HepG2 (cell line): ENCODE data around the gene IRF4. TPM values are rescaled to one million over a fixed set of nuclear protein-coding genes. Genes with fewer than 3 reads are reported as not detected.

Experiments used
- ATAC-seq: fragments of 200-7000 bp; cut with Tn5 transposase; 3 replicates; pipeline ENCODE4 v1.9.1; 2020; ENCODE audit warnings: mild to moderate bottlenecking, moderate library complexity
- BruUV-seq: library from RNA; stranded (reverse); fragments of 400-500 nt; replicated peaks from 2 replicates; lab custom pipeline; 2021; lab: Mats Ljungman, UMichigan
- CTCF ChIA-PET: fragments of 300-600 bp; formaldehyde crosslinking; extraction: SDS; loops from one replicate; lab custom pipeline; 2021; ENCODE audit warnings: low total read pairs, inconsistent platforms, low intra/inter-chr PET ratio; lab: Yijun Ruan, JAX
- POLR2A ChIA-PET: fragments of 350-600 bp; sonication (Branson Sonifier 250); formaldehyde crosslinking; loops from one replicate; lab custom pipeline; 2020; ENCODE audit warnings: antibody characterized with exemption, inconsistent platforms; lab: Yijun Ruan, JAX
- DNase-seq: peaks from one replicate; pipeline ENCODE4 v3.0.0-alpha.2; 2015; ENCODE audit warnings: low spot score
- FAIRE-seq: peaks from 3 replicates; lab custom pipeline; 2011; peaks lifted over from hg19 to GRCh38; lab: Jason Lieb, UNC
- H2AFZ ChIP-seq: one replicate; pipeline ENCODE4 v1.6.1; 2011; ENCODE audit warnings: low read length, inconsistent platforms
- H3K27ac ChIP-seq: fragments of 300-600 bp; 3 replicates; pipeline ENCODE4 v1.8.0; 2011; ENCODE audit warnings: mixed run types, mild to moderate bottlenecking, mixed read lengths, low read length, inconsistent platforms; ENCODE audit not compliant: insufficient read depth; ENCODE audit errors: extremely low read length
- H3K27me3 ChIP-seq, 2 experiments: fragments of 200-600 bp in 1 of 2; 2 replicates in 1 of 2; 3 replicates in 1 of 2; pipeline versions ENCODE4 v1.6.0 to v1.8.0; 2011; ENCODE audit warnings: low read length in 2 of 2, mild to moderate bottlenecking in 2 of 2, moderate library complexity in 2 of 2, inconsistent platforms in 1 of 2; ENCODE audit not compliant: insufficient read depth in 2 of 2, control insufficient read depth in 1 of 2
- H3K36me3 ChIP-seq, 2 experiments: fragments of 200-600 bp in 1 of 2; replicated peaks in 1 of 2; 2 replicates in 1 of 2; 3 replicates in 1 of 2; pipeline versions ENCODE4 v1.5.1 to v1.8.0; 2011; ENCODE audit warnings: low read length in 2 of 2, inconsistent platforms in 1 of 2; ENCODE audit not compliant: insufficient read depth in 2 of 2, control insufficient read depth in 1 of 2
- H3K4me1 ChIP-seq: 2 replicates; pipeline ENCODE4 v1.5.1; 2012; ENCODE audit warnings: low read length, inconsistent platforms; ENCODE audit not compliant: insufficient read depth
- H3K4me2 ChIP-seq: 2 replicates; pipeline ENCODE4 v1.6.0; 2011; ENCODE audit warnings: low read depth, low read length, inconsistent platforms
- H3K4me3 ChIP-seq, 3 experiments: fragments of 200-600 bp in 1 of 3; sonication (generic), shearing (Covaris generic) in 1 of 3; replicated peaks in 1 of 3; 2 replicates each; pipeline ENCODE4 v1.5.1; 2011 to 2016; ENCODE audit warnings: low read length in 3 of 3, inconsistent platforms in 2 of 3, low read depth in 2 of 3, mild to moderate bottlenecking in 2 of 3, control low read depth in 1 of 3, mixed read lengths in 1 of 3; ENCODE audit not compliant: insufficient read depth in 1 of 3
- H3K79me2 ChIP-seq: one replicate; pipeline ENCODE4 v1.6.1; 2011; ENCODE audit warnings: low read length, inconsistent platforms; ENCODE audit not compliant: insufficient read depth
- H3K9ac ChIP-seq: 2 replicates; pipeline ENCODE4 v1.6.0; 2011; ENCODE audit warnings: mild to moderate bottlenecking, low read depth, low read length, inconsistent platforms; ENCODE audit not compliant: insufficient read depth
- H3K9me3 ChIP-seq: 2 replicates; pipeline ENCODE4 v1.5.1; 2012; ENCODE audit warnings: mild to moderate bottlenecking, low read length
- H4K20me1 ChIP-seq: 2 replicates; pipeline ENCODE4 v1.6.0; 2011; ENCODE audit warnings: inconsistent platforms, mild to moderate bottlenecking, low read length, moderate library complexity; ENCODE audit not compliant: insufficient read depth
- HDAC2 ChIP-seq: sonication (generic); formaldehyde crosslinking; IDR thresholded peaks from 2 replicates; pipeline ENCODE4 v1.4.0; 2020; ENCODE audit warnings: missing genetic modification reagents
- NR2F1 ChIP-seq, 2 experiments: fragments of 450-650 bp in 1 of 2; formaldehyde crosslinking in 1 of 2; IDR thresholded peaks; 2 replicates each; pipeline versions ENCODE4 v1.5.0 to v1.6.1; 2016 to 2020; ENCODE audit warnings: mild to moderate bottlenecking in 1 of 2, missing compliant biosample characterization in 1 of 2, missing genetic modification reagents in 1 of 2, moderate library complexity in 1 of 2
- PCBP2 ChIP-seq: fragments of 200-400 bp; formaldehyde crosslinking; optimal IDR thresholded peaks from 2 replicates; pipeline ENCODE3; 2018; ENCODE audit warnings: low read length, low read depth; ENCODE audit not compliant: poor library complexity, severe bottlenecking
- RORA ChIP-seq: sonication (generic); formaldehyde crosslinking; IDR thresholded peaks from 2 replicates; pipeline ENCODE4 v1.5.0; 2020; ENCODE audit warnings: mild to moderate bottlenecking, missing genetic modification reagents, moderate library complexity
- ZNF12 ChIP-seq: sonication (generic); formaldehyde crosslinking; IDR thresholded peaks from 2 replicates; pipeline ENCODE4 v1.5.0; 2020; ENCODE audit warnings: missing genetic modification reagents
- ZNF549 ChIP-seq: sonication (generic); formaldehyde crosslinking; IDR thresholded peaks from 2 replicates; pipeline ENCODE4 v1.5.0; 2020; ENCODE audit warnings: missing genetic modification reagents
- ZNF567 ChIP-seq: sonication (generic); formaldehyde crosslinking; IDR thresholded peaks from 2 replicates; pipeline ENCODE4 v1.8.1; 2023; ENCODE audit warnings: mild to moderate bottlenecking, missing genetic modification reagents, borderline replicate concordance
- ZNF772 ChIP-seq: sonication (generic); formaldehyde crosslinking; IDR thresholded peaks from 2 replicates; pipeline ENCODE4 v1.5.0; 2020; ENCODE audit warnings: mild to moderate bottlenecking, missing genetic modification reagents
- ZNF839 ChIP-seq: sonication (generic); formaldehyde crosslinking; IDR thresholded peaks from 2 replicates; pipeline ENCODE4 v1.4.0; 2020; ENCODE audit warnings: missing genetic modification reagents, mild to moderate bottlenecking, borderline replicate concordance
- WGBS: methylation state at CpG from one replicate; pipeline ENCODE4 v1.1.6; 2017; ENCODE audit warnings: low lambda C conversion rate; 5-methylcytosine and 5-hydroxymethylcytosine counted together
- in situ Hi-C: cut with HindIII; loops from 2 replicates; pipeline ENCODE4 v1.10.0; 2017; ENCODE audit warnings: low pct_unique_long_range_greater_than_20kb; ENCODE audit not compliant: extremely low pct_ligation_motif_present
- intact Hi-C: fragments of 100-400 bp; cut with micrococcal nuclease; formaldehyde crosslinking; loops from one replicate; pipeline ENCODE4 v1.10.0; 2022; ENCODE audit not compliant: unreplicated experiment
- polyA plus RNA-seq, 8 experiments: library from polyadenylated mRNA; depleted of rRNA in 3 of 8; stranded (reverse) in 7 of 8; unstranded in 1 of 8; fragments of >200 nt; fragmentation: Illumina TruSeq in 4 of 8; extraction: Trizol in 4 of 8; gene quantifications; 2 replicates each; pipeline versions ENCODE4 v1.2.1 to v1.2.3, GENCODE V29; 2011 to 2016; ENCODE audit warnings: low read depth in 4 of 8, missing spikeins in 1 of 8, mixed read lengths in 1 of 8; ENCODE audit not compliant: insufficient read depth in 1 of 8
- total RNA-seq, 5 experiments: library from RNA; depleted of rRNA; stranded (reverse); fragments of >200 nt; fragmentation: Illumina TruSeq; extraction: Trizol; gene quantifications; 2 replicates each; pipeline ENCODE4 v1.2.3, GENCODE V29; 2016; ENCODE audit warnings: low read depth in 1 of 5
- TF ChIP-seq, protein P1 (sequence below): fragments of 450-650 bp; IDR thresholded peaks from 2 replicates; pipeline ENCODE4 v1.6.1; 2016
- TF ChIP-seq, protein P2 (sequence below): IDR thresholded peaks from 2 replicates; pipeline ENCODE4 v1.6.1; 2016; ENCODE audit warnings: missing genetic modification reagents, missing compliant biosample characterization
- TF ChIP-seq, protein P3 (sequence below): sonication (generic); formaldehyde crosslinking; IDR thresholded peaks from 2 replicates; pipeline ENCODE4 v1.4.0; 2020; ENCODE audit warnings: missing genetic modification reagents, low read depth, mild to moderate bottlenecking, borderline replicate concordance
- TF ChIP-seq, protein P4 (sequence below): sonication (generic); formaldehyde crosslinking; IDR thresholded peaks from 2 replicates; pipeline ENCODE4 v1.5.0; 2020; ENCODE audit warnings: mild to moderate bottlenecking, missing genetic modification reagents, borderline replicate concordance

The IRF4 gene
- total and polyA plus RNA-seq, 2 of the 13 experiments (the other 11 are each of a cell fraction or from before 2014, with no cell fraction given): 0.07 to 0.09 TPM

DNA sequence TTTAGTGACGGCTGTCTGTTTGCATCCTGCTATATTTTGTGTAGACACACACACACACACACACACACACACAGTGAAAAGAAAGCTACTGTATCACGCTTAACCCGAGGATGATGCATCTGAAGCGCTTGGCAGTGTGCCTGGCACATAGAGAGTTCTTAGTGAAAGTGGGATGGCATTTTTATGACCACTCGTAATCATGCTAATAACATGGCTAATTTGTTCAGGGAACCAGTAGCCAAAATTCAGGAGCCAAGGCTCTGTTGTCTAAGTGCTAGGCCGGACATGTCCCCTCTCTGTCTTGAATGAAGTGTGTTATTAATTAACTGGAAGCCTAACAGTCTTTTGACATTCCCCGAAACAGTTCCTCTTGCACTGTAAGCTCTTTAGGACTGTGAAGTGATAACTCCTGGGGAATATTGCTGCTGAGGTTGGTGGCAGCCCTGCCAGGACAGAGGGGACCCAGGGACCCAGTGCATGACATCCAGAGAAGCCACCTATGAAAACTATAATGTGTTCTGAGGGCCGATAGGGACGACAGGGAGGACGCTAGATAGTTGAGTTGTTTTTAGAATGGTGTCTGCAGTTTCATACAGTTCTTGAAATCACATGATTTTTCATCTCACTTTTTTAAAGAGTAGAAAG, 45.0 kb upstream of the IRF4 start:
- Histone ChIP-seq H3K79me2 (no peaks in the 10 kb centered on the region), H3K27me3 (no peaks in the 10 kb centered on the region), H3K4me1 (no peaks in the 10 kb centered on the region), H4K20me1 (no peaks in the 10 kb centered on the region), H3K27ac (no peak overlapping the region), H3K36me3 (peaks cover 0 to 1% of the 10 kb centered on the region in 2 experiments; a peak in 2 of 5 replicates), H3K9me3 (no peaks in the 10 kb centered on the region), H3K9ac (no peak overlapping the region), H3K4me3 (no peak overlapping the region), H2AFZ (no peak overlapping the region), H3K4me2 (no peak overlapping the region)
- in situ Hi-C loops (no loop called here), intact Hi-C loops (no loop called here)
- ChIA-PET POLR2A (no interaction called here), CTCF (no interaction called here)
- 55% methylated on average over 10 of the region's 10 CpGs for WGBS
- DNase-seq: no peak
- ATAC-seq: no peak
- BruUV-seq: no TSS peak
- no peak for FAIRE-seq
- TF ChIP-seq PCBP2 (no peak), HDAC2 (CRISPR knock-in tag) (no peak), ZNF839 (no peak), NR2F1 (CRISPR knock-in tag; IDR thresholded peaks at IDR 0.05) (no peak), ZNF772 (CRISPR knock-in tag) (no peak), ZNF567 (no peak), ZNF12 (CRISPR knock-in tag) (no peak), ZNF549 (CRISPR knock-in tag) (no peak), RORA (no peak)
- TF ChIP-seq, protein P1, sequence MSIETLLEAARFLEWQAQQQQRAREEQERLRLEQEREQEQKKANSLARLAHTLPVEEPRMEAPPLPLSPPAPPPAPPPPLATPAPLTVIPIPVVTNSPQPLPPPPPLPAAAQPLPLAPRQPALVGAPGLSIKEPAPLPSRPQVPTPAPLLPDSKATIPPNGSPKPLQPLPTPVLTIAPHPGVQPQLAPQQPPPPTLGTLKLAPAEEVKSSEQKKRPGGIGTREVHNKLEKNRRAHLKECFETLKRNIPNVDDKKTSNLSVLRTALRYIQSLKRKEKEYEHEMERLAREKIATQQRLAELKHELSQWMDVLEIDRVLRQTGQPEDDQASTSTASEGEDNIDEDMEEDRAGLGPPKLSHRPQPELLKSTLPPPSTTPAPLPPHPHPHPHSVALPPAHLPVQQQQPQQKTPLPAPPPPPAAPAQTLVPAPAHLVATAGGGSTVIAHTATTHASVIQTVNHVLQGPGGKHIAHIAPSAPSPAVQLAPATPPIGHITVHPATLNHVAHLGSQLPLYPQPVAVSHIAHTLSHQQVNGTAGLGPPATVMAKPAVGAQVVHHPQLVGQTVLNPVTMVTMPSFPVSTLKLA: no peak
- TF ChIP-seq, protein P2, sequence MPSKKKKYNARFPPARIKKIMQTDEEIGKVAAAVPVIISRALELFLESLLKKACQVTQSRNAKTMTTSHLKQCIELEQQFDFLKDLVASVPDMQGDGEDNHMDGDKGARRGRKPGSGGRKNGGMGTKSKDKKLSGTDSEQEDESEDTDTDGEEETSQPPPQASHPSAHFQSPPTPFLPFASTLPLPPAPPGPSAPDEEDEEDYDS (CRISPR knock-in tag): no peak
- TF ChIP-seq, protein P3, sequence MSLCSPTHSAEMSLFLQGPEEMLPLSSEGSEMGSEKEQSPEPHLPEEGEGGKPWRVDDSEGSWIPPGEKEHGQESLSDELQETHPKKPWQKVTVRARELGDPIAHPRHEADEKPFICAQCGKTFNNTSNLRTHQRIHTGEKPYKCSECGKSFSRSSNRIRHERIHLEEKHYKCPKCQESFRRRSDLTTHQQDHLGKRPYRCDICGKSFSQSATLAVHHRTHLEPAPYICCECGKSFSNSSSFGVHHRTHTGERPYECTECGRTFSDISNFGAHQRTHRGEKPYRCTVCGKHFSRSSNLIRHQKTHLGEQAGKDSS (CRISPR knock-in tag): no peak
- TF ChIP-seq, protein P4, sequence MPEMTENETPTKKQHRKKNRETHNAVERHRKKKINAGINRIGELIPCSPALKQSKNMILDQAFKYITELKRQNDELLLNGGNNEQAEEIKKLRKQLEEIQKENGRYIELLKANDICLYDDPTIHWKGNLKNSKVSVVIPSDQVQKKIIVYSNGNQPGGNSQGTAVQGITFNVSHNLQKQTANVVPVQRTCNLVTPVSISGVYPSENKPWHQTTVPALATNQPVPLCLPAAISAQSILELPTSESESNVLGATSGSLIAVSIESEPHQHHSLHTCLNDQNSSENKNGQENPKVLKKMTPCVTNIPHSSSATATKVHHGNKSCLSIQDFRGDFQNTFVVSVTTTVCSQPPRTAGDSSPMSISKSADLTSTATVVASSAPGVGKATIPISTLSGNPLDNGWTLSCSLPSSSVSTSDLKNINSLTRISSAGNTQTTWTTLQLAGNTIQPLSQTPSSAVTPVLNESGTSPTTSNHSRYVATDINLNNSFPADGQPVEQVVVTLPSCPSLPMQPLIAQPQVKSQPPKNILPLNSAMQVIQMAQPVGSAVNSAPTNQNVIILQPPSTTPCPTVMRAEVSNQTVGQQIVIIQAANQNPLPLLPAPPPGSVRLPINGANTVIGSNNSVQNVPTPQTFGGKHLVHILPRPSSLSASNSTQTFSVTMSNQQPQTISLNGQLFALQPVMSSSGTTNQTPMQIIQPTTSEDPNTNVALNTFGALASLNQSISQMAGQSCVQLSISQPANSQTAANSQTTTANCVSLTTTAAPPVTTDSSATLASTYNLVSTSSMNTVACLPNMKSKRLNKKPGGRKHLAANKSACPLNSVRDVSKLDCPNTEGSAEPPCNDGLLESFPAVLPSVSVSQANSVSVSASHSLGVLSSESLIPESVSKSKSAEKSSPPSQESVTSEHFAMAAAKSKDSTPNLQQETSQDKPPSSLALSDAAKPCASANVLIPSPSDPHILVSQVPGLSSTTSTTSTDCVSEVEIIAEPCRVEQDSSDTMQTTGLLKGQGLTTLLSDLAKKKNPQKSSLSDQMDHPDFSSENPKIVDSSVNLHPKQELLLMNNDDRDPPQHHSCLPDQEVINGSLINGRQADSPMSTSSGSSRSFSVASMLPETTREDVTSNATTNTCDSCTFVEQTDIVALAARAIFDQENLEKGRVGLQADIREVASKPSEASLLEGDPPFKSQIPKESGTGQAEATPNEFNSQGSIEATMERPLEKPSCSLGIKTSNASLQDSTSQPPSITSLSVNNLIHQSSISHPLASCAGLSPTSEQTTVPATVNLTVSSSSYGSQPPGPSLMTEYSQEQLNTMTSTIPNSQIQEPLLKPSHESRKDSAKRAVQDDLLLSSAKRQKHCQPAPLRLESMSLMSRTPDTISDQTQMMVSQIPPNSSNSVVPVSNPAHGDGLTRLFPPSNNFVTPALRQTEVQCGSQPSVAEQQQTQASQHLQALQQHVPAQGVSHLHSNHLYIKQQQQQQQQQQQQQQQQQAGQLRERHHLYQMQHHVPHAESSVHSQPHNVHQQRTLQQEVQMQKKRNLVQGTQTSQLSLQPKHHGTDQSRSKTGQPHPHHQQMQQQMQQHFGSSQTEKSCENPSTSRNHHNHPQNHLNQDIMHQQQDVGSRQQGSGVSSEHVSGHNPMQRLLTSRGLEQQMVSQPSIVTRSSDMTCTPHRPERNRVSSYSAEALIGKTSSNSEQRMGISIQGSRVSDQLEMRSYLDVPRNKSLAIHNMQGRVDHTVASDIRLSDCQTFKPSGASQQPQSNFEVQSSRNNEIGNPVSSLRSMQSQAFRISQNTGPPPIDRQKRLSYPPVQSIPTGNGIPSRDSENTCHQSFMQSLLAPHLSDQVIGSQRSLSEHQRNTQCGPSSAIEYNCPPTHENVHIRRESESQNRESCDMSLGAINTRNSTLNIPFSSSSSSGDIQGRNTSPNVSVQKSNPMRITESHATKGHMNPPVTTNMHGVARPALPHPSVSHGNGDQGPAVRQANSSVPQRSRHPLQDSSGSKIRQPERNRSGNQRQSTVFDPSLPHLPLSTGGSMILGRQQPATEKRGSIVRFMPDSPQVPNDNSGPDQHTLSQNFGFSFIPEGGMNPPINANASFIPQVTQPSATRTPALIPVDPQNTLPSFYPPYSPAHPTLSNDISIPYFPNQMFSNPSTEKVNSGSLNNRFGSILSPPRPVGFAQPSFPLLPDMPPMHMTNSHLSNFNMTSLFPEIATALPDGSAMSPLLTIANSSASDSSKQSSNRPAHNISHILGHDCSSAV (CRISPR knock-in tag): no peak
